ENCODE results near the gene KRTAP10-1. TPM values are rescaled to one million over a fixed set of nuclear protein-coding genes. Genes with fewer than 3 reads are reported as not detected.

The KRTAP10-1 gene, protein sequence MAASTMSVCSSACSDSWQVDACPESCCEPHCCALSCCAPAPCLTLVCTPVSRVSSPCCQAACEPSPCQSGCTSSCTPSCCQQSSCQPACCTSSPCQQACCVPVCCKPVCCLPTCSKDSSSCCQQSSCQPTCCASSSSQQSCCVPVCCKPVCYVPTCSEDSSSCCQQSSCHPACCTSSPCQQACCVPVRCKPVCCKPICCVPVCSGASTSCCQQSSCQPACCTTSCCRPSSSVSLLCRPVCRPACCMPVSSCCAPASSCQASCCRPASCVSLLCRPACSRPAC
- not detected for total RNA-seq
- long read RNA-seq, donor 1: 0 reads
- long read RNA-seq, donor 2: 0 reads

DNA sequence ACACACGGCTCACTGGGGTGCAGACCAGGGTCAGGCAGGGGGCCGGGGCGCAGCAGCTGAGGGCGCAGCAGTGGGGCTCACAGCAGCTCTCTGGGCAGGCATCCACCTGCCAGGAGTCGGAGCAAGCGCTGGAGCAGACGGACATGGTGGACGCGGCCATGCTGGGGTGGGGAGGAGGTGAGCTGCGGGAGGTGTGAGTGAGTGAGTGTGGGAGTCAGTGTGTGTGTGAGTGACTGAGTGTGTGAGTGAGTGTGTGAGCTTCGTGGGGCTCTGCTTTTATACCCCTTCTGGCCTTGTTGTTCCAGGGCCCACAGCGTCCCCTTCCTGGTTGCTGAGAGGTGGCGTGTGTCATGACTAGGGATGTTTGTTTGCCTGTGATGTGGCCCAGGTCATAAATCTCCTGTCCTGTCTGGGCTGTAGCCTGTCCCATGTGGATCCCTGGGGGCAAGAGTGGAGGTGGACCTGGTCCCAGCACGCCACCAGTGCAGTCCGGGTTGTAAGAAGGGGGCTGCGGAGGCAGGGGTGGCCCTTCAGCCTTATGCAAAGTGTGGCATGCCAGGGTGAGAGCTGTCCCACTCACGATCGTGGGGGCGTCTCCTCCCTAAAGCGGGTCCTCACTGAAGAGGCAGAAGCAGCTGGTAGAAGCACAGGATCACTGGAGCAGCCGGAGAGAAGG lies at the start of gene KRTAP10-1:
Gene KRTAP10-1 (minus strand): TSS at position 205 of the 676 bp plus-strand sequence. CDS start 45 bp downstream, at position 160.
- TF ChIP-seq CTCF (IDR thresholded peaks at IDR 0.05): no peak
- Histone ChIP-seq H3K4me3 (no peak within 1 kb of the TSS), H3K36me3 (ENCODE audit: low read depth) (no peaks in the 10 kb centered on the region), H3K9me3 (peaks cover 12% of the 10 kb centered on the region), H3K4me1 (ENCODE audit: low read depth) (no peaks in the 10 kb centered on the region)
- intact Hi-C loops (cut with DNase I, micrococcal nuclease): no loop called here
- no peak for ATAC-seq
- no peak for DNase-seq

- intact Hi-C loops (cut with DNase I, micrococcal nuclease): no loop called here
- H3K4me1 ChIP-seq (ENCODE audit: low read depth): no peaks in the 10 kb centered on the region
- no peak overlapping the region for H3K4me3 ChIP-seq
- no peaks in the 10 kb centered on the region for H3K36me3 ChIP-seq (ENCODE audit: low read depth)
- DNase-seq (no peak), ATAC-seq (no peak)
- no peaks in the 10 kb centered on the region for H3K9me3 ChIP-seq
- no peak for TF ChIP-seq CTCF (IDR thresholded peaks at IDR 0.05)
Observed at GRCh38 chr21:44589094-44589493, 49.1 kb upstream of the KRTAP10-1 start.

GRCh38 chr21:44585892-44586291 lies 45.9 kb upstream of the KRTAP10-1 start:
- H3K4me3 ChIP-seq: no peak overlapping the region
- peaks cover 8% of the 10 kb centered on the region for H3K9me3 ChIP-seq
- no peaks in the 10 kb centered on the region for H3K36me3 ChIP-seq (ENCODE audit: low read depth)
- no peak for TF ChIP-seq CTCF (IDR thresholded peaks at IDR 0.05)
- intact Hi-C loops (cut with DNase I, micrococcal nuclease): no loop called here
- H3K4me1 ChIP-seq (ENCODE audit: low read depth): no peaks in the 10 kb centered on the region
- DNase-seq (no peak), ATAC-seq (no peak)

- intact Hi-C loops (cut with DNase I, micrococcal nuclease): no loop called here
- H3K4me3 ChIP-seq: no peak overlapping the region
- no peak for TF ChIP-seq CTCF (IDR thresholded peaks at IDR 0.05)
- no peaks in the 10 kb centered on the region for H3K4me1 ChIP-seq (ENCODE audit: low read depth)
- DNase-seq (no peak), ATAC-seq (no peak)
- peaks cover 9% of the 10 kb centered on the region for H3K9me3 ChIP-seq
- no peaks in the 10 kb centered on the region for H3K36me3 ChIP-seq (ENCODE audit: low read depth)
Observed at GRCh38 chr21:44583800-44584147, 43.8 kb upstream of the KRTAP10-1 start.

DNA sequence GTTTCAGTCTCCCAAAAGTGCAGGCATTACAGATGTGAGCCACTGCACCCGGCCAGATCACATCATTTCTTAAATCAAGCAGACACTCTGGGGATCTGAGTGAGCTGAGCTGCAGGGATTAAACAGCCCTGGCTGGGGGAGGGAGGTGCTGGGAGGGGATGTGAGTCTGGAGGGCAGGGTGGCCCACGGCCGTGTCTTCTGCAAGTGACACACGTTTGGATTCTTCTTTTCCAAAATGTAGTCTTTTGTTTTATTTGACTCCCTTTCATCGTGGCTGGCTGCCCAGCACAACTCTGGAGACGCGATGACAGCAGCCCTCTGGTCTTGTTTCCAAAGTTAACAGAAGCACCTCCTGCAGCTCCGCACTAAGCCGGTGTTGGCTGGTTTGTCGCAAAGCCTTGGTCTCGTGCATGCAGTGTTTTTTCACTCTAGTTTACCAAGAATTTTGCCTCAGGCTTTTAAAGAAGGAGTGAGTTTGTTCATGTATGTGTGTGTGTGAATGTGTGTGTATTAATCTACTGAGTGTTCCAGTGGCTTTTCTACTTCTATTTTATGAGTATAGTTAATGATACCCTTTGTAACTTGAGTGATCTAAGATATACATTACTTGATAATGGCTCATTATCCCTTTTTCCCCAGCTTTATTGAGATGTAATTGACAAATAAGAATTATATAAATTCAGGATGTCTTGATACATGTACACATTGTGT lies 43.2 kb upstream of the KRTAP10-1 start:
- no peaks in the 10 kb centered on the region for H3K36me3 ChIP-seq (ENCODE audit: low read depth)
- intact Hi-C loops (cut with DNase I, micrococcal nuclease): no loop called here
- no peak for DNase-seq
- no peak for TF ChIP-seq CTCF (IDR thresholded peaks at IDR 0.05)
- peaks cover 9% of the 10 kb centered on the region for H3K9me3 ChIP-seq
- no peak overlapping the region for H3K4me3 ChIP-seq
- no peaks in the 10 kb centered on the region for H3K4me1 ChIP-seq (ENCODE audit: low read depth)
- no peak for ATAC-seq

All from mucosa of descending colon (tissue), 3 donors.